Measurements from ENCODE around the gene GRIP1.

Gene GRIP1

GRCh38 chr12:66662179-66662578, 16.7 kb downstream of the GRIP1 start:
- H3K27me3 ChIP-seq (ENCODE audit: insufficient read depth, poor library complexity, severe bottlenecking) = peaks cover 4% of the 10 kb centered on the region
- DNase-seq (ENCODE audit: low read depth in 1 of 2, low spot score in 1 of 2) = no peak
- H3K27ac ChIP-seq (replicated peaks) = no peak overlapping the region
- no peak for TF ChIP-seq CTCF (IDR thresholded peaks at IDR 0.05; ENCODE audit: insufficient read depth, low read length)
- TF ChIP-seq SPI1 (IDR thresholded peaks at IDR 0.05; ENCODE audit: borderline replicate concordance, low read depth) = peak; percentile 86
- no peak overlapping the region for H3K4me3 ChIP-seq (replicated peaks; ENCODE audit: insufficient read depth, low read length)

DNA sequence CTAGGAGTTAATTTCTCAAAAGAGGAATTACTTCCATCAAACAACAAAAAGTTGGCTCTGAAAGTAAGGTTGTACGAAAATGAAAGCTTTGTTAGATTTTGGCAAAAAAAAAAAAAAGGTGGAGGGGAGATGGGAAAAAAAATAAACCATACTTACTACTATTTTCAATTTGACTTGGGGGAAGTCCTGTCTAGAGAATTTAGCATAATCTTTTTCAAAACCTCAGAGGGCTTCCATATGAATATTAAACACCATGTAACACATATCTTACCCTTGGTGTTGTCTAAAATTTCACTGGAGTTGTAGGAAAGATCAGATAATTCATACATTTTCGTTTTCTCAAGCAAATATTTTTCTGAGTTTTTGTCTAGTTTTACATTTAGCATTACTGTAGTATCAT, 17.5 kb downstream of the GRIP1 start:
- DNase-seq (ENCODE audit: low read depth in 1 of 2, low spot score in 1 of 2) = no peak
- Histone ChIP-seq H3K27me3 (ENCODE audit: insufficient read depth, poor library complexity, severe bottlenecking) (peaks cover 6% of the 10 kb centered on the region), H3K27ac (replicated peaks) (no peak overlapping the region), H3K4me3 (replicated peaks; ENCODE audit: insufficient read depth, low read length) (no peak overlapping the region)
- TF ChIP-seq SPI1 (IDR thresholded peaks at IDR 0.05; ENCODE audit: borderline replicate concordance, low read depth) (no peak), CTCF (IDR thresholded peaks at IDR 0.05; ENCODE audit: insufficient read depth, low read length) (no peak), POLR2AphosphoS5 (IDR thresholded peaks at IDR 0.05; ENCODE audit: low read depth) (no peak), GABPA (IDR thresholded peaks at IDR 0.05; ENCODE audit: low read depth) (no peak)
- TF ChIP-seq, protein P1, sequence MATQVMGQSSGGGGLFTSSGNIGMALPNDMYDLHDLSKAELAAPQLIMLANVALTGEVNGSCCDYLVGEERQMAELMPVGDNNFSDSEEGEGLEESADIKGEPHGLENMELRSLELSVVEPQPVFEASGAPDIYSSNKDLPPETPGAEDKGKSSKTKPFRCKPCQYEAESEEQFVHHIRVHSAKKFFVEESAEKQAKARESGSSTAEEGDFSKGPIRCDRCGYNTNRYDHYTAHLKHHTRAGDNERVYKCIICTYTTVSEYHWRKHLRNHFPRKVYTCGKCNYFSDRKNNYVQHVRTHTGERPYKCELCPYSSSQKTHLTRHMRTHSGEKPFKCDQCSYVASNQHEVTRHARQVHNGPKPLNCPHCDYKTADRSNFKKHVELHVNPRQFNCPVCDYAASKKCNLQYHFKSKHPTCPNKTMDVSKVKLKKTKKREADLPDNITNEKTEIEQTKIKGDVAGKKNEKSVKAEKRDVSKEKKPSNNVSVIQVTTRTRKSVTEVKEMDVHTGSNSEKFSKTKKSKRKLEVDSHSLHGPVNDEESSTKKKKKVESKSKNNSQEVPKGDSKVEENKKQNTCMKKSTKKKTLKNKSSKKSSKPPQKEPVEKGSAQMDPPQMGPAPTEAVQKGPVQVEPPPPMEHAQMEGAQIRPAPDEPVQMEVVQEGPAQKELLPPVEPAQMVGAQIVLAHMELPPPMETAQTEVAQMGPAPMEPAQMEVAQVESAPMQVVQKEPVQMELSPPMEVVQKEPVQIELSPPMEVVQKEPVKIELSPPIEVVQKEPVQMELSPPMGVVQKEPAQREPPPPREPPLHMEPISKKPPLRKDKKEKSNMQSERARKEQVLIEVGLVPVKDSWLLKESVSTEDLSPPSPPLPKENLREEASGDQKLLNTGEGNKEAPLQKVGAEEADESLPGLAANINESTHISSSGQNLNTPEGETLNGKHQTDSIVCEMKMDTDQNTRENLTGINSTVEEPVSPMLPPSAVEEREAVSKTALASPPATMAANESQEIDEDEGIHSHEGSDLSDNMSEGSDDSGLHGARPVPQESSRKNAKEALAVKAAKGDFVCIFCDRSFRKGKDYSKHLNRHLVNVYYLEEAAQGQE (IDR thresholded peaks at IDR 0.05; ENCODE audit: insufficient replicate concordance, low read depth) = no peak

GRCh38 chr12:66653796-66654195, 25.1 kb downstream of the GRIP1 start:
- H3K27ac ChIP-seq (replicated peaks) = no peak overlapping the region
- no peak for DNase-seq (ENCODE audit: low read depth in 1 of 2, low spot score in 1 of 2)
- no peak overlapping the region for H3K4me3 ChIP-seq (replicated peaks; ENCODE audit: insufficient read depth, low read length)
- H3K27me3 ChIP-seq (ENCODE audit: insufficient read depth, poor library complexity, severe bottlenecking) = peaks cover 7% of the 10 kb centered on the region
- TF ChIP-seq CTCF (IDR thresholded peaks at IDR 0.05; ENCODE audit: insufficient read depth, low read length) (no peak), GABPA (IDR thresholded peaks at IDR 0.05; ENCODE audit: low read depth) (no peak), POLR2AphosphoS5 (IDR thresholded peaks at IDR 0.05; ENCODE audit: low read depth) (no peak), SPI1 (IDR thresholded peaks at IDR 0.05; ENCODE audit: borderline replicate concordance, low read depth) (no peak)
- TF ChIP-seq, protein P1 (IDR thresholded peaks at IDR 0.05; ENCODE audit: insufficient replicate concordance, low read depth) = no peak

DNA sequence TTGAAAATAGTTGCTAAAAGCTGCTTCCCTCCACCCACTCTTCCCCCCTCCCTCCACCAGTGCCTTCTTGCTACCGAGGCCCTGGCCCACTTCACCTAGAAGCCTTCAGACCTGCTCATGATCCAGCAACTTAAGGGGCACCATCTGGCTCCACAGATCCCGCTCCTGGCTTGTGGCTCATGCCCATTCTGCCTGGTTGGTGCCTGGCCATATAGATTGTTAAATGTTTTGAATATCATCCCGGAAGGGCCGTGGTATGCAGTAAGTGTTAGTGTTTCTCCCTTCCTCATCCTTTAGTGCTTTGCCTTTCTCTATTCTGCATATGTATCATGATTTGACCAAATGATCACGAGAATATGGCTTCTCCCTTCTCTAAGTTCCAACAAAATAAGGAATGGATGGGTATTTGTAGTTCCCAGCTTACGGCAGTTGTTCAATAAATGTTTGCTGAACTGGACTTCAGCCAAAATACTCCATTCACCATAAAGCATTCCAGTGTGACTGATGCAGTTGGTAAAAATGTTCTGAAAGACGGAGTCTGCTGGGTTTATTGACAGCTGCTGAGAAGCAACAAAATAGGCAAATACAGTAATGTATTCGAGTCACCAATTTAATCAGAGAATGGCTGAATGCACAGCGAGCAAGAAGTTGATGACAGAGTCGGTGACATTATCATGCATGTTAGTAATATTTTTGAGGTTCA, 30.7 kb downstream of the GRIP1 start:
- Histone ChIP-seq H3K27ac (replicated peaks) (no peak overlapping the region), H3K27me3 (ENCODE audit: insufficient read depth, poor library complexity, severe bottlenecking) (no peaks in the 10 kb centered on the region), H3K4me3 (replicated peaks; ENCODE audit: insufficient read depth, low read length) (no peak overlapping the region)
- TF ChIP-seq SPI1 (IDR thresholded peaks at IDR 0.05; ENCODE audit: borderline replicate concordance, low read depth) (no peak), CTCF (IDR thresholded peaks at IDR 0.05; ENCODE audit: insufficient read depth, low read length) (no peak), GABPA (IDR thresholded peaks at IDR 0.05; ENCODE audit: low read depth) (no peak), POLR2AphosphoS5 (IDR thresholded peaks at IDR 0.05; ENCODE audit: low read depth) (no peak)
- TF ChIP-seq, protein P1 (IDR thresholded peaks at IDR 0.05; ENCODE audit: insufficient replicate concordance, low read depth) = no peak
- no peak for DNase-seq (ENCODE audit: low read depth in 1 of 2, low spot score in 1 of 2)
